ENCODE data around the gene CCDC51.
"Not testable (repeated sequence)": the region's sequence is repeated elsewhere in the genome, so short reads cannot be mapped to it uniquely, and the experiment has no call there.

Gene CCDC51

DNA sequence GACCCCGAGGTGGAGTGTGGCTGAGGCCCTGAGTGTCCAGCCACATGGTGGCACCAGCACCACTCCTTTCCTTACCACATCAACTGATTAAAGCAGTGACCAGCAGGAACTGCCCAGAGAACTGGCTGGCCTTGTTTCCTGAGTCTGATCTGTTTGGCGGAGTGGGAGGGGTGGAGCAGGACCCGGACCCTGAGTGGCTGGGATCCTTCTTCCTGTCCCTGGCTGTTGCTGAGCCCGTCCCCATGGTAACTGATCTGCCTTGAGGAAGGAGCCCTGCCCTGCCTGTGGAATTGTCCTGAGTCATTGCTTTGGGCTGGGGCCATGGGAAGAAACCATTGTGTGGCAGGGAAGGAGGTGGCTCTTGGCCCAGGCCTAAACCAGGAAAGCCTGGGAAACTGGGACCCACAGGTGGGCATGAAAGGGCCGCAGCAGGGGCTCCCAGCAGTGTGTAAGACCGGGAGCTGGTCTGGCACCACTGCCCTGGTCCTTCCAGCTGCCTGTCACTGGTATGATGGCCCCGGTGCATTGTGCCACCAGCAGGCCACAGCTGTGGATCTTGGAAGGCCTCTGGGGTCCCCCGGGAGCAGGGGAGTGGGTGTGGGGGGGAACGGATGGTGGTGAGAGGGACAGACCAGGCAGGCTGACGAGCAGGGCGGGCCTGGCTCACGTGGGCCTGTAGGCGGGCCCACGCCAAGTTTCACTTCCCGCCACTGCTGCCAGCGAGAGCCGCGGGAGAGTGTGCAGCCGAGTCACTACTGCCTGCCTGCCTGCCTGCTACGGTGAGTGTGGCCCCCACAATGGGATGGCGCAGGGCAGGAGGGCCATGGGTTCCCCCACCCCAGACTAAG lies 25.8 kb upstream of the CCDC51 start:
- peak; percentile 91 for DNase-seq

DNA sequence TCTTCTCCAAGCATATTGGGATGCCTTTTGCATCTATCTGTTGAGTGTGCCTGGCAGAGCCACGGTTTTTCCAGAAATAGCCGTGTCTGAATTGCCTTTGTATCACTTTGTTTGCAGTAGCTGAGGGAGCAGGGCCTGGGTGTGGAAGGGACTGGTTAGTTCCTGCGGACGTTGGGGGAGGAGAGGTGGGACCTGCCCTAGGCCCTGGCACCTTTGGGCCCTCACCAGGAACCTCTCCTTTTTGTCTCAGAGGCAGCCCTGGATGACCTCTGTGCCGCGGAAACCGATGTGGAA lies 25.3 kb upstream of the CCDC51 start:
- no peak for DNase-seq

DNA sequence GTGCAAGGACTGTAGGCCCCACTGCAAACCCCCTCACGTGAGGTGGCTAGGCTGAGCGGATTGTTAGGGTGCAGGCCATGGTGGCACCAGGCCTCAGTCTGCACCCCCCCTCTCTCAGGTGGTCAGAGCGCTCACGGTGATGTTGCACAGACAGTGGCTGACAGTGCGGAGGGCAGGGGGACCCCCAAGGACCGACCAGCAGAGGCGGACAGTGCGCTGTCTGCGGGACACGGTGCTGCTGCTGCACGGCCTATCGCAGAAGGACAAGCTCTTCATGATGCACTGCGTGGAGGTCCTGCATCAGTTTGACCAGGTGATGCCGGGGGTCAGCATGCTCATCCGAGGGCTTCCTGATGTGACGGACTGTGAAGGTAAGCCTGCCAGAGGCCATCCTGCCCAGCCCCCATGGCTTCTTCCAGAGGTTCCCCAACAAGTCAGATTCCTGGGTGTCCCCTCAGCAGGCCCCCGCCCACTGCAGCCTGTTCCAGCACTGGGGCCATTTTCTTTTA lies 24.8 kb upstream of the CCDC51 start:
- no peak for DNase-seq

GRCh38 chr3:48463703-48464102 lies 23.8 kb upstream of the CCDC51 start:
- DNase-seq, result no peak

GRCh38 chr3:48461767-48462166 lies 21.8 kb upstream of the CCDC51 start:
- not testable (repeated sequence) for DNase-seq

GRCh38 chr3:48460517-48460902 lies 20.6 kb upstream of the CCDC51 start:
- DNase-seq, result no peak

DNA sequence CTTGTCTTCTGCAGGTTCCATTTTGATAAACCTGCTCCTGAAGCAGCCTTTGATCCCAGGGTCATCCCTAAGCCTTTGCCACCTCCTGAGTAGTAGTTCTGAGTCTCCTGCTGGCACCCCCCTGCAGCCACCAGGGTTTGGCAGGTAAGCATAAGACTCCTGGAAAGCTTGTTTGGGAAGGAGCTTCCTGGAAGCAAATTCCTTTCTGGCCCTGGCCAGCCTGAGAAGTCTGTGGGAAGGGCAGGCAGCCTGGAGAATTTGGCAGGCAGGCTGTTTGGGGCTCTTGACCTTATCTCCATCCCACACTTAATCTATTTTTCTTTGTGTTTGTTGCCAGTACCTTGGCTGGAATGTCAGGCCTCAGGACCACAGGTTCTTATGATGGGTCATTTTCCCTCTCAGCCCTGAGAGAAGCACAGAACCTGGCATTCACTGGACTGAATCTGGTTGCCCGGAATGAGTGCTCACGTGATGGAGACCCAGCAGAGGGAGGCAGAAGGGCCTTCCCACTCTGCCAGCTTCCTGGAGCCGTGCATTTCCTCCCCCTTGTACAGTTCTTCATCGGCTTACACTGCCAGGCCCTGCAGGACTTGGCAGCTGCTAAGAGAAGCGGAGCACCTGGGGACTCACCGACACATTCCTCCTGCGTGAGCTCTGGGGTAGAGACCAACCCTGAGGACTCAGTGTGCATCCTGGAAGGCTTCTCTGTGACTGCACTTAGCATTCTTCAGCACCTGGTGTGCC lies 20.0 kb upstream of the CCDC51 start:
- no peak for DNase-seq

- DNase-seq, result no peak
These were observed 19.4 kb upstream of the CCDC51 start for GRCh38 chr3:48459331-48459730.

- no peak for DNase-seq
These were observed 16.5 kb upstream of the CCDC51 start for GRCh38 chr3:48456456-48456855.

- DNase-seq, result no peak
These were observed 11.4 kb upstream of the CCDC51 start for GRCh38 chr3:48451270-48451669.

DNA sequence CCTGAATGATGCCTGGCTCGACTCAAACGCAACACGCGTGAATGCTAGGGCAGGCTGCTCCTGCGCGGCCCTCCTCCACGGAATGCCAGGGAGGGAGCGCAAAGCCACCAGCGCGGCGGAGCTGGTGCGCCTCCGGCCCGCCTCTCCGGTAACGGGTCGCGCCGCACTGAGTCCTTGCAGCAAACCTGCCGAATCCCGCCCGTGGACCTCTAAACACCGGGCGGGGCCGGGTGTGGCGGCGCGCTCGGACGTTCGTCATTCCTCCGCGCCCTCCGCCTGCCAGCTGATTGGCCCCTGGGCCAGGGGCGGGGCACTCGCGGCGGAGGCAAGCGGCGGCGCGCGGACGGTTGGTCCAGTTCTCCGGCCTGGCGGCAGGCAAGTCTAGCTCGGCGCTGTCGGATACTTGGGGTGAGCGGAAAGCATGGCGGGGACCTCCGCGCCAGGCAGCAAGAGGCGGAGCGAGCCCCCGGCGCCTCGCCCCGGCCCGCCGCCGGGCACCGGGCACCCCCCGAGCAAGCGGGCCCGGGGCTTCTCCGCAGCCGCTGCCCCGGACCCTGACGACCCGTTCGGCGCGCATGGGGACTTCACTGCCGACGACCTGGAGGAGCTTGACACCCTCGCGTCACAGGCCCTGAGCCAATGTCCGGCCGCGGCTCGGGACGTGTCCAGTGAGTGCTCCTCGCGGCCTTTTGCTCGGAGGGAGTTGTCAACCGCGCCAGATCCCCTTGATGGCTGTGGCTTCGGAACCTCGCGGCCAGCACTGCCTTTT lies 6.7 kb upstream of the CCDC51 start, which contains the start of gene ATRIP:
TSS of gene ATRIP (plus strand) at position 313 of the 769 bp plus-strand sequence. CDS start at position 422, 109 bp downstream.
- peak; percentile 93 for DNase-seq

DNA sequence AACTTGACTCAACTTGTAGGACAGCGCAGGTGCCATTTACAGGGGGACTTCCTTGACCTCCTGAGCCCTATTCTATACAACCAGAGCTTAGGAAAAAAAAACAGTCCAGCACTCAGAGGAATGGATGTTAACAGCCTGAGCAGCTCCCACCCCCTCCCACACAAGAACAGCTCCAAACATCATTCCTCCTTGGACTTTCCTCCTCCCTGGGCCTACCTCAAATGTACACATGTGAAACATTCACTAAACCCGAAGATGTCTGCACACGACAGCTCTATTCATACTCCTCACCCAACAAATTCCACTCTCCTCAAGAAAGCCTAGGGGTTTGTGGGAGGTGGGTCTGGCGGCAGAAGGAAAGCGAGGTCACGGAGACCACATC lies 6.1 kb upstream of the CCDC51 start:
- no peak for DNase-seq

DNA sequence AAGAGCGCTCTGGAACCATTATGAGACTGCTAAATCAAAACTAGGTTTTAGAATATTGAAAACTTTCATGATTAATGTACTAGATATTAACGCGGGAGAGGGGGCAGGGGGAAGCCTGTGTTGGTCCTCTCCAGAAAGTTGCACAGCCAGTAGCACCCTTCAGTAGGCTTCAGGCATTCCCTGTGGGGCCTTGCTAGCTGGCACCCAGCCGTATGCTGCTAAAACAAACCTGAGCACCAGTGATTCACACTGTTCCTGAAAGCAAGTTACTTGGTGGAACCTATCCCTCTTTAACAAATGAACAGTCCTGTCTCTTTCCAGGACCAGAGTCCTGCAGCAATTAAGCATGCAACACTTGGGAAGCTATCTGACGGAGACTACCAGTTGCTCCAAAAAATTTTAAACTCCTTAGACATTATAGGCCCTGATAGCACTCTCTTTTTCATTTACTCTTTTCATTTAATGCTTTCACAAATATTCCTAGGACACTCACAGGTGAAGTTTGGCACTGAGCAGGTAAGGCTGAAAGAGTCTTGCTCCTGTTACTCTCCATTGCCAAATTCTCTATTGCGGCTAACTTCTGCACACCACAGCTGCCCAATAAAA lies 5.5 kb upstream of the CCDC51 start:
- DNase-seq, result no peak

DNA sequence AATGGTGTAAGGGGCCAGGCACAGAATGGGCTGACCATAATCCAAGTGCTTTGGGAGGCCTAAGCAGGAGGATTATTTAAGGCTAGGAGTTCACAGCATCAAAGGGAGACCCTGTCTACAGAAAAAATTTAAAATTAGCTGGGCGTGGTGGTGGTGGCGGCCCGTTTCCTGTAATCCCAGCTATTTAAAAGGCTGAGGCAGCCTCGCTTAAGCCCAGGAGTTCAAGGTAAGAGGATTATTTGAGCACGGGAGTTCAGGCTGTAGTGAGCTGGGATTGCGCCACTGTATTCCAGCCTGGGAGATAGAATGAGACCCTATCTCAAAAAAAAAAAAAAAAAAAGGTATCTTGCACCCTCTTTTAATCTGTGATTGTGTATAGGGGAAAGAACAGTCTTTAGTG lies 2.0 kb upstream of the CCDC51 start:
- DNase-seq, result no peak

GRCh38 chr3:48440590-48440958 lies 655 bp upstream of the CCDC51 start:
- no peak for DNase-seq

GRCh38 chr3:48437812-48438211 lies 2.1 kb downstream of the CCDC51 start:
- DNase-seq, result no peak

DNA sequence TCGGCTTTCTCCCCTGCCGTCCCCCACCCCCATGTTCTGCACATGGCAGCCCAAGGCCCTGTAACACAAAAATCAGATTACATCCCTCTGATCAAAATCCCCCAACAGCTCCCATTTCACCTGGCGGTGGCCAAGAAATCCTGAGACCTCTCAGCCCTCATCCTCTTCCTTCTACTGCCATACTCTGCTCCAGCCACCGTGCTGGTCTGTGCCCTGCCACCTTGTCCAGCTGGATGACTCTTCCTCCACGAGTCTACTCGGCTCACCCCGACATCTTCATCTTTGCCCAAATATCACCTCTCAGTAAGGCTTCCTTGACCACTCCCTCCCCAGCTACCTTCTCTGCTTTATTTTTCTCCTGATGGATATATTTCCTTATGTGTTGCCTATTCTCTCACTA lies 3.1 kb downstream of the CCDC51 start:
- no peak for DNase-seq

- DNase-seq, result no peak
These were observed 3.5 kb downstream of the CCDC51 start for GRCh38 chr3:48436477-48436787.

DNA sequence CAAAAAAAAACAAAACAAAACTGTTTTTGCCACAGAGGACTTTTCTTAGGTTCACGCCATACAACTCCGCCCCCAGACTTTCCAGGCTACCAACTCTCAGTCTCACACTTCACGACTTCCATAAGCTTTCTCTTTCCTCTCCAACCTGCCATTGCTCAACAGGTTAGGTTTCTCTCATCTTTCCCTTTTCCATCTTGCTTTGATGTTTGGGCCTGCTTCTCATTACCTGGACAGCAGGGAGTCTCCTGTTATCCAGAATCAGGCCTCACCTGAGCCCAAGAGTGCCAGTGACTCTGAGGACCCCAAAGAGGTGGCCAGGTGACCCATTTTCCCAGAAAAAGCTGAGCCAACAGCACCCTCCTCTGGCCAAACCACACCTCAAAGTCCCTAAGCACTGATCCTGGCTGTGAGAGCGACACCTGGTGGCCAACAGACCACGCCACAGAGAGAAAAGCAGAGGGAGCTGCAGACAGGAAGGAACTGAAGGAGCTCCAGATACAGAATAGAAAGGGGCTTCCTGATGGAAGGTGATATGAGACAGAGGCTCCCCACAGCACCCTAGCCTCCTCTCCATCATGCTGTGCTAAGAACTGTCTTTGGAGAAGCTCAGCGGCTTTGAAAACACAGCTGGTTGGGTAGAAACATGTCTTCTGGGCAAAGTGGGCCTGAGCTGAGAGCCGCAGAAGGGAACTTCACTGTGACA lies 4.0 kb downstream of the CCDC51 start:
- peak; percentile 89 for DNase-seq

DNA sequence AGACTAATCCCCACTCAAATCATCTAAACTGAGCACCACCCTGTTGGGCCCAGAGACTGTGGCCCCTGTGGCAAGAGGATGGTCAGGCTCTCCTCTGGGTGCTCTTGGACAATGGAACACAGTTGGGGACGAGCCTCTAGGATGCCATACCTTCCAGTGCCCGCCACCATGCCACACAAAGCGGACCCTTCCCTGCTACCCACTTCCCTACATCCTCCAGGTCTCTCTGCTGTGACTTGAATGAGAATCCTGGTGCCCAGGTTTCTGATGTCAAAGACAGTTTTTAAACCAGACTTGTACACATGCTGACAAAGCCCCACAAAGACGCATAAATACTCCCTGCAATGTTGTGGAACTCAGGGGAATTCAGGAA lies 4.7 kb downstream of the CCDC51 start:
- DNase-seq, result no peak

DNA sequence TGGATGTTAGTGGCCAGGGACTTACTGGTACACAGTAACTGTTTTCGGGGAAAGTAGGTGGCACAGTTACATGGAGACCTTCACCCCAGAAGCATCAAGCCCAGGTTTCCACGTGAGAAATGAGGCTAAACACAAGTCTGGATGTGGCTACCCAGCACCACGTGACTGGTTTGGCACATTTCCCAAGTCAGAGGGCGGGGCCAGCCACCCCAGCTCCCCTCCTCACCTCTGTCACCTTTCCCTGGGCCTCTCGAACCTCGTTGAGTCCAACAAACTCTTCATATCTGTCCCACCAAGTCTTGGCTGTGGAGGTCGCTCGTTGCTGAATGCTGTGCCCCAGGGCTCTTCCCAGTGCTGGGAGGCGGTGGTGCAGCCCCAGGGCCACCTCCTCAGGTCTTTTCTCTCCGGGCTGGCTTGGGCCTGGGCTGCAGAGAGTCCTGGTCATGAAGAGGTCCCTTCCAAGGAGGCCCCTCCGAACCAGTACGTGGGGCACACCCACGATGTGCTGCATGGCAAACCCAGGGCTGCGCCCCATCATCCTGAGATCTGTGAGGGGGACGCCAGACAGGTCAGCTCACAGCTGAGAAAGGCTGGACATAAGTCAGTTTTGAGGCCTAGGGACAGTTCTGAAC lies 5.2 kb downstream of the CCDC51 start:
- no peak for DNase-seq

DNA sequence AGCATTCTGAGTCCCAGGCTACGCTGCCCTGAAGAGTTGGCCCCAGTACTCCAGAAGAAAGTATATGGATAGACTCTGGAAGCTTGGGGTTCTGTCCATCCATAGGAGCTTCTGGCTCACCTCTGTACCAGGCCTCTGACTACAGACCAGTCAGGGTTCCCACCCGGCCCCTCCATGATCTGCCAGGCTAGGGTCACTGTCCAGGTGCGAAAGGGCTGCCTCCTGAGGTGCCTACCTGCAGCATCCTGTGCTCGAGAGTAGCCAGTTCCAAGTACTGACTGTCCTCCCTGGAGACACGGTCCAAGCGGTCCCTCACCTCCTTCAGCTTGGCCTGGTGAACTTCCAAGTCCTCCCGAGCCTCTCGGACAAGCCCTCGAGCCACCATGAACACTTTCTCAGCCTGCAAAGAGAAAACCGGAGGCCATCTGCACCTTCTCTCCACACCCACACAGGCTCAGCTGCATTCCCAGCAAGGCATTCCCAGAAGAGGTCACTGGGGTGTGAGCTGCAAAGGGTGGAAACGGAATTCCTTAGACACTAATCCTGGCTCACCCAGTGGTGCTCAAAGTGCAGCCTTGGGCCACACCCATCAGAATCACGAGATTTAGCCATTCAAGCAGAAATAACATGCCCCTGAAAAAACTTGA lies 6.3 kb downstream of the CCDC51 start:
- no peak for DNase-seq
